Measurements from ENCODE around the gene SMG9. TPM values are rescaled to one million over a fixed set of nuclear protein-coding genes. Genes with fewer than 3 reads are reported as not detected.

SMG9 gene
- polyA plus RNA-seq (ENCODE audit: insufficient read length in 4 of 4), result 10 to 100 TPM; 42.7 to 55.7 (median 48.0) TPM

GRCh38 chr19:43754503-43755255 lies at the start of gene SMG9:
SMG9 (minus strand) TSS chr19:43754962; CDS start chr19:43750741, 4,221 bp downstream.
- DNase-seq (ENCODE audit: low read depth in 4 of 4, low spot score in 3 of 4), result peak; percentile 96 to 99 (median 97)

DNA sequence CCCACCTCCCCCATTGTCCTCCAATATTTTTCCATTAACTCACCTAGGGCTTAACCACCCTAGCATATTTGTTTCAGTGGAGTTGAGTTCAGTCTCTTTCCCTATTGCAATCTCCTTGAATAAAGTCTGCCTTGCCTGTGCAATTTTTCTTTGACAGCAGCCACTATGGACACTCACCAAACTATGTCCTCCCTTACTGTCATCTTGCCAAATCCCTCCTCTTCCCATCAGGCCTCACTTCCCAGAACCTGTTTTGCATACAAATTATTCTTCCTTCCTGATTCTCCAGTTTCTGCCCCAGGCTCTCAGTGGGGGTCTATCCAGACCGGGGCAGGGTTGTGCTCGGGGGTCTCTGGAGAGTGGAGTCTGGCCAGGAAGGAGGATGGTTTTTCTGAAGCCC lies 49.7 kb upstream of the SMG9 start:
- no peak for DNase-seq (ENCODE audit: low read depth in 4 of 4, low spot score in 3 of 4)

- no peak for DNase-seq (ENCODE audit: low read depth in 4 of 4, low spot score in 3 of 4)
These were observed 47.6 kb upstream of the SMG9 start, which contains the start of gene LYPD5 for GRCh38 chr19:43802216-43802951. LYPD5 (minus strand) TSS chr19:43802447; CDS start chr19:43802380, 67 bp downstream.

DNA sequence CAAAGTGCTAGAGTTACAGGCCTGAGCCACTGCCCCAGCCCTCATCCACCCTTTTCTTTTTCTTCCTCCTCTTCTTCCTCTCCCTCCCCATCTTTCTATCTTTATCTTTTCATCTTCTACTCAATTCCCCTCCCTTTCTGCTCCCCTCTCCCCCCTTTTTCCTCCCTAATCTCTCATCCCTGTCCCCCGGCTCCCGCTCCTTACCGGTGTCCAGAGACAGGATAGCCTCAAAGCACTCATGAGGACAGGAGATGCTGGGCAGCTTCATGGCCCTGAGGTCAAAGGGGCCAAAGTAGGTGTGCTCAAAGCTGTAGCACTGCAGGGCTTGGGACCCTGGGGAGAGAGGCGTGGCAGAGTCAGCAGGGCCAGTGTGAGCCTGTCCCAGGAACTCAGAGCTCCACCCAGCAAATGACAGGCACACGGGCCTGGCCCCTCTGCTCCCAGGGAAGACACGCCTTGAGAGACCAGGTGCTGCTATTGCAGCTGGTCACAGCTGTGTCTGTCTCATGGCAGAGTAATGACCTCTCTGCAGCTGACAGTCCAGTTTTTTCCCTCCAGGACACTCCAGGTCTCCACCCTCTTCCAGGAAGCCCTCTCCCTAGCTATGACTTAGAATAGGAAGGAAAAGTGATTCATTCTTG lies 44.9 kb upstream of the SMG9 start:
- DNase-seq (ENCODE audit: low read depth in 4 of 4, low spot score in 3 of 4), result no peak

- DNase-seq (ENCODE audit: low read depth in 4 of 4, low spot score in 3 of 4), result no peak
These were observed 44.0 kb upstream of the SMG9 start for GRCh38 chr19:43798546-43799409.

GRCh38 chr19:43798026-43798545 lies 43.3 kb upstream of the SMG9 start:
- DNase-seq (ENCODE audit: low read depth in 4 of 4, low spot score in 3 of 4), result no peak

GRCh38 chr19:43797556-43797955 lies 42.8 kb upstream of the SMG9 start:
- no peak for DNase-seq (ENCODE audit: low read depth in 4 of 4, low spot score in 3 of 4)

DNA sequence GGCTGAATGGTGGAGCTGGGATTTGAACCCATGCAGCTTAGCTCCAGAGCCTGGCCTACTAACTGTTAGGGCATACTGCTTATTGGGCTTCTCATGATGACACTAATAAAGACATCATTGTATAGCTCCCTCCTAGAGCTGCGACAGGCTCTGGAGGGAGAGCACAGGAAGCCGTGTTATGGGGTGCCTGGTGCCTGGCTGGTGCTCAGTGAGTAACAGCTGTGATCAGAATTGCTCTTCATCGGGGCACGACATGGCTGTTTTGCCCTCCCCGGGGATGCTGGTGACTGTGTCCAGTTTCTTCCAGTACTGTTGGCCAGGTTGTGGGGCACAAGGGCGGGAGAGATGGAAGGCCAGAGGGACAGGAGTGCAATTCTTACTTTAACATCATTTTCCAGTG lies 42.4 kb upstream of the SMG9 start:
- DNase-seq (ENCODE audit: low read depth in 4 of 4, low spot score in 3 of 4), result no peak

DNA sequence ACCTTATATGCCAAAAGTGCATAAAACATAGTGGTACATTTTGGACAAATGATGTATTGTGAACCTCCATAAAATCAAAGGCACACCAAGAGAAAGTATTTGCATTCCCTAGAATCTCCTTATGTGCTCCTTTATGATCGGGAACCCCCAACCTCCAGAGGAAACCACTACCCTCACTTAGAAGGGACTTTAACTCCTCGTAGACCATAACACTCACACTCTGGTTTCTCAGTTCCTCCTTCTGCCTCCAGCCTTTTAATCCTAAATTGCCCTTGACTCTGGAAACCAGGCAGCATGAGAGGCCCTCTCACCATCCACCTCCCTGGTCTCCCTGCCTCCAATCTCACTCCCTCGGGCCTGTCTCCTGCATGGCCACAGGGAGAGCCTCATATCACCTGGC lies 35.8 kb upstream of the SMG9 start:
- no peak for DNase-seq (ENCODE audit: low read depth in 4 of 4, low spot score in 3 of 4)

DNA sequence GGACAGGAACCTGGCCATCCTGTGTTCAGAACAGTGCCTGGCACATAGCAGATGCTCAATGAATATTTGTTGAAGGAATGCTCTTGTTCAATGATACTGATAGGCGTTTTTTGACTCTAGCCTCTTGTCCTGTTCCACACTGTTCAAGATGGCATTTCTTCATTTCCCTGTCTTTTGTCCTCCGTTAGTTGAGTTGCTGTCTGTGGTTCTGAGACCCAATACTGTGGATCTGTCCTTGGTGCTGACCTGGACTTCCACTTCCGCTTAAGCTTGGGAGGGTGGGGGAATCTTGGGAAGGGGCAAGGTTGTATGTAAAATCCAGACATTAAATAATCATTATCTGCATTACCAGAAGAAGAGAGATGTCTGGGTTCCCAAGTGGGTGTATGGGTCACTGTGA lies 34.3 kb upstream of the SMG9 start:
- no peak for DNase-seq (ENCODE audit: low read depth in 4 of 4, low spot score in 3 of 4)

- DNase-seq (ENCODE audit: low read depth in 4 of 4, low spot score in 3 of 4), result no peak
These were observed 31.9 kb upstream of the SMG9 start for GRCh38 chr19:43786665-43787064.

- DNase-seq (ENCODE audit: low read depth in 4 of 4, low spot score in 3 of 4), result peak in 1 of 4 donors; percentile 20
These were observed 30.4 kb upstream of the SMG9 start for GRCh38 chr19:43784981-43785808.

- no peak for DNase-seq (ENCODE audit: low read depth in 4 of 4, low spot score in 3 of 4)
These were observed 29.6 kb upstream of the SMG9 start for GRCh38 chr19:43784241-43784980.

- no peak for DNase-seq (ENCODE audit: low read depth in 4 of 4, low spot score in 3 of 4)
These were observed 28.9 kb upstream of the SMG9 start for GRCh38 chr19:43783636-43784035.

DNA sequence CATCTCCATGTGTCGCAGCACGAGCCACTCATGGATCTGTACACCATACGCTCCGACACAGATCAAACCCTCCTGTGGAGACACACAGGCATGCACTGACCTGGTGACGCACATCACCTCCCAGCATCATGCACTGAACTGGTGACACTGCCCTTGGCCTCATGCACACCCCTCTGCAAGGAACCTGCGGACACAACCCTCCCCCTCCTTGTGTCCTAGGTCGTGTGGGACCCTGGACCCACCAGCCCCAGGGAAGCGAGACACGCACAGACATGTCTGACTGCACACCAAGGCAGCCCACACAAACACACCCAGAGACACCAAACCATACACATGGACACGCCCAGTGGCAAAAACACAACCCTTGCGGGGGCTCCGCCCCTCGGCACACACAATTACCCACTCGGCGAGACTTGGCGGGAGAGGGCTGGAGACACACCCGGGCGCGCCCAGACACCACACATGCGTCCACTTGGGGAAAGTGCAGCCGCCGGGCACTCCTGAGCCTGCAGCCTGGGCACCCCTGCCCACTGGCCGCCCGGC lies 28.0 kb upstream of the SMG9 start:
- no peak for DNase-seq (ENCODE audit: low read depth in 4 of 4, low spot score in 3 of 4)

GRCh38 chr19:43782311-43782660 lies 27.5 kb upstream of the SMG9 start:
- no peak for DNase-seq (ENCODE audit: low read depth in 4 of 4, low spot score in 3 of 4)

GRCh38 chr19:43781630-43782310 lies 27.0 kb upstream of the SMG9 start:
- DNase-seq (ENCODE audit: low read depth in 4 of 4, low spot score in 3 of 4), result no peak
